ENCODE results near the gene TBCD.

TBCD gene

DNA sequence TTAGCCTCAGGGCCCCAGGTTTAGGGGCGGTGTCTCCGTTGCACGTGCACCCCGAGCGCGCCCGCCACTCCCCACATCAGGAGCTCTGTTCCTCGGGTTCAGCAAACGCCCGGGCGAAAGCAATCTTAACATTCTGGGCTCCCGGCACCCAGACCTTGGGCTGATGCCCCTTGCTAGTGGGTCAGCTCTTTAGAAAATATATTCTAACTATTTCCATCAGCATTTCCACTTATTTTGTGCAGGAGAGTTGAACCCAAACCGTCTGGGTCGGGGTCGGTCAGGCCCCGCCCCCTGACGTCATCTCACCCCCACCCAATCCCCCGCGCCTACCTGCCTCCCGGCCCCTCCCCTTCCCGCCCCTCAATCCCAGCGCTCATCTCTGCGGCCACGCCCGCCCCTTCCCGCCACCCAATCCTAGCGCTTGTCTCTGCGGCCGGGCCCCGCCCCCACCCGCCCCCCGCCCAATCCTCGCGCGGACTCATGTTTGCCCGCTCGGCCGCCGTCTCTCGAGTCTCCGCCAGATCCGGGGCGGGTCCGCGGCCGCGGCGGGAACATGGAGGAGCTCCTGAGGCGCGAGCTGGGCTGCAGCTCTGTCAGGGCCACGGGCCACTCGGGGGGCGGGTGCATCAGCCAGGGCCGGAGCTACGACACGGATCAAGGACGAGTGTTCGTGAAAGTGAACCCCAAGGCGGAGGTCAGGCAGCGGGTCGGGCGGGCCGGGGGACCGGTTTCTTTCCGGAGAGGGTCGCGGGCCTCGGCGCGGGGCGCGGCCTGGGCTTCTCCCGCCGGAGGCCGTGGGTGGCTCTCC lies 35.5 kb upstream of the TBCD start, which contains the start of gene FN3KRP:
TSS of gene FN3KRP (plus strand) at position 504 of the 808 bp plus-strand sequence. CDS start at position 554, 50 bp downstream.
- peak within 1 kb of the TSS; percentile 26 for H3K27ac ChIP-seq (ENCODE audit: low read length)
- H3K79me2 ChIP-seq (ENCODE audit: low read length) = peaks cover 23% of the 10 kb centered on the region
- peak within 1 kb of the TSS; percentile 80 for H3K9ac ChIP-seq (ENCODE audit: low read length)
- peak within 1 kb of the TSS; percentile 93 for H2AFZ ChIP-seq (ENCODE audit: low read depth, low read length)
- no peaks in the 10 kb centered on the region for H3K9me3 ChIP-seq (ENCODE audit: insufficient read depth, low read length)
- TF ChIP-seq EZH2phosphoT487 (IDR thresholded peaks at IDR 0.05; ENCODE audit: low read depth) = no peak
- TF ChIP-seq CTCF (IDR thresholded peaks at IDR 0.05; ENCODE audit: low read depth, low read length) = no peak
- H4K20me1 ChIP-seq (ENCODE audit: insufficient read depth, low read length) = peaks cover 6% of the 10 kb centered on the region; the same call in 1 of the 2 replicates
- H3K4me3 ChIP-seq (ENCODE audit: low read length) = peak within 1 kb of the TSS; percentile 93
- peaks cover 14% of the 10 kb centered on the region for H3K4me1 ChIP-seq (ENCODE audit: low read length)
- H3K4me2 ChIP-seq (ENCODE audit: low read length) = peak within 1 kb of the TSS; percentile 93
- peaks cover 15% of the 10 kb centered on the region for H3K36me3 ChIP-seq (replicated peaks; ENCODE audit: low read depth, low read length)
- H3K27me3 ChIP-seq (ENCODE audit: low read depth, low read length) = no peaks in the 10 kb centered on the region

DNA sequence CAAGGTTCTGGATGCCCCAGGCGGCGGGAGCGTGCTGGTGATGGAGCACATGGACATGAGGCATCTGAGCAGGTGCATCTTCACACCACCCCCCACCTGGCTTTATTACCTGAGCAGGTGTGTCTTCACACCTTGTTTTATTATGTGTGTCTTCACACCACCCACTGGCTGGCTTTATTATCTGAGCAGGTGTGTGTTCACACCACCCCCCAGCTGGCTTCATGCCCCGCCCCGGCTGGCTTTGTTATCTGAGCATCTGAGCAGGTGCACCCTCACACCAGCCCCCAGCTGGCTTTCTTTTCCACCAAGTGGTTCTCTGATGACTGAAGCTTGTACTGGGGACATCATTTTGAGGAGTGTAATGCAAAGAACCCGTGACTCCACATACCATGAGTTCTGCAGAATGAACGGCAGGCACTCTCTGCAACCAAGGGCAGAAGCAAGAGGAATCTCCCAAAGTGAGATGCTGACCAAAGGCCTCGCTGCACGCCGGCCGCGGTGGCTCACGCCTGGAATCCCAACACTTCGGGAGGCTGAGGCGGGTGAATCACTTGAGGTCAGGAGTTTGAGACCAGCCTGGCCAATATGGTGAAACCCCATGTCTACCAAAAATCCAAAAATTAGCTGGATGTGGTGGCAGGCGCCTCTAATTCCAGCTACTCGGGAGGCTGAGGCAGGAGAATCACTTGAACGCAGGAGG lies 32.7 kb upstream of the TBCD start:
- Histone ChIP-seq H3K27ac (ENCODE audit: low read length) (no peak overlapping the region), H2AFZ (ENCODE audit: low read depth, low read length) (no peak overlapping the region), H3K4me2 (ENCODE audit: low read length) (no peak overlapping the region), H3K9me3 (ENCODE audit: insufficient read depth, low read length) (no peaks in the 10 kb centered on the region), H3K4me1 (ENCODE audit: low read length) (peaks cover 14% of the 10 kb centered on the region), H3K9ac (ENCODE audit: low read length) (no peak overlapping the region), H3K4me3 (ENCODE audit: low read length) (no peak overlapping the region), H3K36me3 (replicated peaks; ENCODE audit: low read depth, low read length) (peaks cover 28% of the 10 kb centered on the region), H3K79me2 (ENCODE audit: low read length) (peaks cover 23% of the 10 kb centered on the region), H3K27me3 (ENCODE audit: low read depth, low read length) (no peaks in the 10 kb centered on the region), H4K20me1 (ENCODE audit: insufficient read depth, low read length) (peaks cover 6% of the 10 kb centered on the region; the same call in 1 of the 2 replicates)
- TF ChIP-seq CTCF (IDR thresholded peaks at IDR 0.05; ENCODE audit: low read depth, low read length) = no peak
- TF ChIP-seq EZH2phosphoT487 (IDR thresholded peaks at IDR 0.05; ENCODE audit: low read depth) = no peak

DNA sequence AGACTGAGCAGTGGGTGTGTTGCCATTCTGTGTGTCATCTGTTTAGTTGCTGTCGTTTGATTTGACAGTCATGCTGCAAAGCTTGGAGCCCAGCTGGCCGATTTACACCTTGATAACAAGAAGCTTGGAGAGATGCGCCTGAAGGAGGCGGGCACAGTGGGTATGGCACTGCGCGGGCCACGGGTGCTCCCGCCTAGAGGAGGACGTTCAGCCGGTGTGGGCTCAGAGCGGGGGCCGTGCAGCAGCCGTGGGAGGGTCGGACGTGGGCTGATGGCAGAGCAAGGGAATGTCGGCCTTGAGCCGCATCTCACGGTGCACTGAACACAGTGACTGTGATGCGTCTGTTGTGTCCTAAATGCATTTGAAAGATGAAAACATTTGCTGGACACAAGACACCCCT lies 31.7 kb upstream of the TBCD start:
- no peak overlapping the region for H2AFZ ChIP-seq (ENCODE audit: low read depth, low read length)
- no peak overlapping the region for H3K27ac ChIP-seq (ENCODE audit: low read length)
- TF ChIP-seq EZH2phosphoT487 (IDR thresholded peaks at IDR 0.05; ENCODE audit: low read depth) (no peak), CTCF (IDR thresholded peaks at IDR 0.05; ENCODE audit: low read depth, low read length) (no peak)
- peaks cover 6% of the 10 kb centered on the region; the same call in 1 of the 2 replicates for H4K20me1 ChIP-seq (ENCODE audit: insufficient read depth, low read length)
- H3K4me1 ChIP-seq (ENCODE audit: low read length) = peaks cover 14% of the 10 kb centered on the region
- no peaks in the 10 kb centered on the region for H3K27me3 ChIP-seq (ENCODE audit: low read depth, low read length)
- no peak overlapping the region for H3K9ac ChIP-seq (ENCODE audit: low read length)
- H3K4me2 ChIP-seq (ENCODE audit: low read length) = no peak overlapping the region
- no peak overlapping the region for H3K4me3 ChIP-seq (ENCODE audit: low read length)
- H3K79me2 ChIP-seq (ENCODE audit: low read length) = peaks cover 23% of the 10 kb centered on the region
- H3K36me3 ChIP-seq (replicated peaks; ENCODE audit: low read depth, low read length) = peaks cover 28% of the 10 kb centered on the region
- no peaks in the 10 kb centered on the region for H3K9me3 ChIP-seq (ENCODE audit: insufficient read depth, low read length)

All from OCI-LY3 (cell line).